K562 (cell line): Measurements from ENCODE around the gene SLC22A12. TPM values are rescaled to one million over a fixed set of nuclear protein-coding genes. Genes with fewer than 3 reads are reported as not detected.

Experiments
- CBFA2T3 ChIP-seq: fragments of 450-650 bp; IDR thresholded peaks from 2 replicates; pipeline ENCODE4 v1.6.1; 2017
- CHD1 ChIP-seq: fragments of 200-600 bp; sonication (generic); IDR thresholded peaks from one replicate; pipeline ENCODE4 v1.6.1; 2012; ENCODE audit warnings: mild to moderate bottlenecking, moderate library complexity, low read length, inconsistent platforms
- CREB1 ChIP-seq, 2 experiments: sonication (generic) in 1 of 2; formaldehyde crosslinking in 1 of 2; IDR thresholded peaks; 2 replicates each; pipeline versions ENCODE4 v1.6.1 to v1.8.0; 2012 to 2022; ENCODE audit warnings: inconsistent platforms in 1 of 2, mild to moderate bottlenecking in 1 of 2, missing genetic modification reagents in 1 of 2, moderate library complexity in 1 of 2
- ELF4 ChIP-seq: fragments of 450-650 bp; formaldehyde crosslinking; IDR thresholded peaks from 2 replicates; pipeline ENCODE4 v1.4.0; 2022; ENCODE audit warnings: missing genetic modification characterization
- ERF ChIP-seq: fragments of 450-650 bp; formaldehyde crosslinking; IDR thresholded peaks from 2 replicates; pipeline ENCODE4 v1.4.0; 2020; ENCODE audit warnings: mild to moderate bottlenecking, mixed read lengths
- GTF2F1 ChIP-seq: IDR thresholded peaks from 2 replicates; pipeline ENCODE4 v1.6.1; 2011; ENCODE audit warnings: low read depth, low read length, improper control_type of control experiment
- HMGXB4 ChIP-seq: sonication (generic); formaldehyde crosslinking; IDR thresholded peaks from 2 replicates; pipeline ENCODE4 v1.8.1; 2023; ENCODE audit warnings: mild to moderate bottlenecking, missing genetic modification reagents
- LCOR ChIP-seq: sonication (generic); formaldehyde crosslinking; IDR thresholded peaks from 2 replicates; pipeline ENCODE4 v1.8.0; 2022; ENCODE audit warnings: mild to moderate bottlenecking, missing genetic modification reagents
- MTF1 ChIP-seq: fragments of 250-450 bp; sonication (Bioruptor Pico); IDR thresholded peaks from 2 replicates; pipeline ENCODE4 v1.9.0; 2021; ENCODE audit warnings: moderate library complexity, mild to moderate bottlenecking, inconsistent platforms, borderline replicate concordance
- MXD1 ChIP-seq: fragments of 250-450 bp; sonication (Bioruptor Pico); IDR thresholded peaks from 2 replicates; pipeline ENCODE4 v1.8.0; 2021; ENCODE audit warnings: borderline replicate concordance, mild to moderate bottlenecking, moderate library complexity; ENCODE audit not compliant: poor library complexity, severe bottlenecking
- MYC ChIP-seq, 2 experiments: fragments of 250-450 bp in 1 of 2; sonication (Bioruptor Pico) in 1 of 2; IDR thresholded peaks; 2 replicates each; pipeline versions ENCODE4 v1.5.1 to v1.6.1; 2012 to 2021; ENCODE audit warnings: low read depth in 2 of 2, borderline replicate concordance in 1 of 2, improper control_type of control experiment in 1 of 2, low read length in 1 of 2, mild to moderate bottlenecking in 1 of 2, moderate library complexity in 1 of 2
- MYNN ChIP-seq, 2 experiments: sonication (generic); formaldehyde crosslinking in 1 of 2; IDR thresholded peaks; 2 replicates each; pipeline versions ENCODE4 v1.5.0 to v1.6.1; 2016 to 2020; ENCODE audit warnings: antibody characterized with exemption in 1 of 2, missing genetic modification reagents in 1 of 2
- NCOR1 ChIP-seq: fragments of 450-650 bp; IDR thresholded peaks from 2 replicates; pipeline ENCODE4 v1.6.1; 2016; ENCODE audit warnings: mild to moderate bottlenecking, moderate library complexity
- NEUROD1 ChIP-seq: fragments of 150-350 bp; IDR thresholded peaks from 2 replicates; pipeline ENCODE4 v1.6.1; 2014; ENCODE audit warnings: borderline replicate concordance, low read length, low read depth; ENCODE audit not compliant: partially characterized antibody
- RBM17 ChIP-seq: fragments of 200-400 bp; formaldehyde crosslinking; IDR thresholded peaks from 2 replicates; pipeline ENCODE4 v1.6.1; 2017; ENCODE audit warnings: low read depth, mild to moderate bottlenecking, low read length, borderline replicate concordance
- SP1 ChIP-seq: sonication (generic); formaldehyde crosslinking; IDR thresholded peaks from 2 replicates; pipeline ENCODE4 v1.8.1; 2022; ENCODE audit warnings: mild to moderate bottlenecking, missing genetic modification reagents
- SRSF3 ChIP-seq: fragments of 200-400 bp; formaldehyde crosslinking; IDR thresholded peaks from 2 replicates; pipeline ENCODE4 v1.6.1; 2016; ENCODE audit warnings: mild to moderate bottlenecking, low read length, moderate library complexity; ENCODE audit not compliant: insufficient read depth
- VEZF1 ChIP-seq: fragments of 200-800 bp; sonication (Bioruptor generic); IDR thresholded peaks from 2 replicates; pipeline ENCODE4 v1.6.1; 2017; ENCODE audit warnings: missing genetic modification characterization, missing compliant biosample characterization
- ZFP30 ChIP-seq: fragments of 250-450 bp; sonication (Bioruptor Pico); IDR thresholded peaks from 2 replicates; pipeline ENCODE4 v1.8.0; 2022; ENCODE audit warnings: moderate library complexity, mild to moderate bottlenecking, inconsistent platforms, borderline replicate concordance
- ZNF212 ChIP-seq: fragments of 450-650 bp; formaldehyde crosslinking; IDR thresholded peaks from 2 replicates; pipeline ENCODE4 v1.4.0; 2020; ENCODE audit warnings: mild to moderate bottlenecking
- ZNF408 ChIP-seq: fragments of 250-450 bp; sonication (Bioruptor Pico); IDR thresholded peaks from 2 replicates; pipeline ENCODE4 v1.4.0; 2020; ENCODE audit warnings: low read depth, mild to moderate bottlenecking, moderate library complexity
- ZNF444 ChIP-seq: fragments of 250-450 bp; sonication (Bioruptor Pico); IDR thresholded peaks from 2 replicates; pipeline ENCODE4 v1.4.0; 2020; ENCODE audit warnings: mild to moderate bottlenecking, moderate library complexity
- ZNF695 ChIP-seq: fragments of 450-650 bp; formaldehyde crosslinking; IDR thresholded peaks from 2 replicates; pipeline ENCODE4 v1.4.0; 2020; ENCODE audit warnings: mild to moderate bottlenecking, moderate library complexity
- ZNF75A ChIP-seq: fragments of 450-650 bp; formaldehyde crosslinking; IDR thresholded peaks from 2 replicates; pipeline ENCODE4 v1.4.0; 2020; ENCODE audit warnings: mild to moderate bottlenecking
- polyA plus RNA-seq, 8 experiments: library from polyadenylated mRNA; depleted of rRNA in 4 of 8; stranded (reverse) in 5 of 8; unstranded in 3 of 8; fragments of >200 nt; fragmentation: Nextera tagmentation in 2 of 8; fragmentation: Illumina TruSeq in 1 of 8; extraction: Ambion mirVana in 2 of 8; extraction: Trizol in 1 of 8; gene quantifications; 2 replicates each; pipeline versions ENCODE4 v1.2.1 to v1.2.3, GENCODE V29; 2011 to 2014; ENCODE audit warnings: inconsistent platforms in 1 of 8, missing spikeins in 1 of 8
- total RNA-seq, 7 experiments: library from RNA; depleted of rRNA in 6 of 7; stranded (reverse); fragments of >200 nt in 6 of 7; fragmentation: Illumina TruSeq in 2 of 7; extraction: Trizol in 2 of 7; gene quantifications; 2 replicates each; pipeline versions ENCODE4 v1.2.1 to v1.2.3, GENCODE V29; 2011 to 2021; ENCODE audit warnings: low replicate concordance in 1 of 7

Gene SLC22A12
- total and polyA plus RNA-seq, 9 of the 15 experiments (the other 6 are each of a cell fraction or from before 2014, with no cell fraction given), result not detected

- TF ChIP-seq VEZF1 (CRISPR knock-in tag), result peak; percentile 72
- no peak for TF ChIP-seq SRSF3
- no peak for TF ChIP-seq NCOR1
- TF ChIP-seq ZNF75A (CRISPR knock-in tag), result no peak
- no peak for TF ChIP-seq HMGXB4 (CRISPR knock-in tag)
- no peak for TF ChIP-seq ZNF212 (CRISPR knock-in tag)
- no peak for TF ChIP-seq ZNF444 (CRISPR knock-in tag)
- no peak for TF ChIP-seq SP1 (CRISPR knock-in tag)
- peak; percentile 42; the same call in 1 of the 2 replicates for TF ChIP-seq CREB1 (IDR thresholded peaks at IDR 0.05)
- TF ChIP-seq CREB1 (CRISPR knock-in tag; IDR thresholded peaks at IDR 0.05), result no peak; the same call in 1 of the 2 replicates
- no peak for TF ChIP-seq CHD1
- TF ChIP-seq MTF1, result no peak
- no peak for TF ChIP-seq ZFP30
- TF ChIP-seq LCOR (CRISPR knock-in tag), result no peak
- no peak for TF ChIP-seq CBFA2T3
- TF ChIP-seq MYNN (IDR thresholded peaks at IDR 0.05), result no peak
- TF ChIP-seq MYNN (CRISPR knock-in tag; IDR thresholded peaks at IDR 0.05), result no peak
- TF ChIP-seq RBM17, result no peak
- TF ChIP-seq MYC (IDR thresholded peaks at IDR 0.05; ENCODE audit: low read depth, low read length), result peak; percentile 60
- TF ChIP-seq MYC (CRISPR knock-in tag; IDR thresholded peaks at IDR 0.05; ENCODE audit: borderline replicate concordance, low read depth), result no peak
- no peak for TF ChIP-seq NEUROD1
- no peak for TF ChIP-seq ZNF408
- TF ChIP-seq MXD1 (CRISPR knock-in tag), result no peak
- no peak for TF ChIP-seq ELF4 (CRISPR knock-in tag)
- TF ChIP-seq ERF, result no peak
- TF ChIP-seq ZNF695, result no peak
- TF ChIP-seq GTF2F1, result no peak
Measured at GRCh38 chr11:64566042-64566914, 24.7 kb upstream of the SLC22A12 start (continued).
